Stimulated activated CD4-positive, alpha-beta T cell treated with anti-CD3 and anti-CD28 coated beads, Interleukin-2, amount 100 ng/mL, for 4 hours (primary cell): Measurements from ENCODE around the gene DRD3.

ENCODE experiments used
- DNase-seq: peaks from one replicate; pipeline ENCODE4 v3.0.0-alpha.2; 2020; ENCODE audit warnings: low read depth

Gene DRD3

GRCh38 chr3:114120211-114120610 lies 58.6 kb downstream of the DRD3 start:
- DNase-seq, result no peak

GRCh38 chr3:114119776-114120175 lies 59.1 kb downstream of the DRD3 start:
- DNase-seq, result no peak

GRCh38 chr3:114115143-114115542 lies 63.7 kb downstream of the DRD3 start:
- no peak for DNase-seq

- DNase-seq, result no peak
These were observed 64.1 kb downstream of the DRD3 start for GRCh38 chr3:114114719-114115118.

GRCh38 chr3:114112696-114113095 lies 66.2 kb downstream of the DRD3 start:
- DNase-seq, result no peak

- no peak for DNase-seq
These were observed 67.6 kb downstream of the DRD3 start for GRCh38 chr3:114111060-114111770.

GRCh38 chr3:114110439-114110838 lies 68.4 kb downstream of the DRD3 start:
- DNase-seq, result no peak

- no peak for DNase-seq
These were observed 70.7 kb downstream of the DRD3 start for GRCh38 chr3:114108137-114108536.

GRCh38 chr3:114104414-114104813 lies 74.4 kb downstream of the DRD3 start:
- DNase-seq, result no peak

- DNase-seq, result no peak
These were observed 75.0 kb downstream of the DRD3 start for GRCh38 chr3:114103858-114104257.

- DNase-seq, result no peak
These were observed 75.7 kb downstream of the DRD3 start for GRCh38 chr3:114103181-114103580.

- DNase-seq, result no peak
These were observed 77.8 kb downstream of the DRD3 start for GRCh38 chr3:114101101-114101500.

GRCh38 chr3:114095796-114096195 lies 83.1 kb downstream of the DRD3 start:
- DNase-seq, result no peak

GRCh38 chr3:114093596-114093995 lies 85.3 kb downstream of the DRD3 start:
- DNase-seq, result no peak

- DNase-seq, result no peak
These were observed 85.9 kb downstream of the DRD3 start for GRCh38 chr3:114093016-114093380.

GRCh38 chr3:114092151-114093015 lies 86.5 kb downstream of the DRD3 start:
- DNase-seq, result no peak

GRCh38 chr3:114089675-114090074 lies 89.2 kb downstream of the DRD3 start:
- DNase-seq, result no peak

- no peak for DNase-seq
These were observed 92.5 kb downstream of the DRD3 start for GRCh38 chr3:114086356-114086755.

GRCh38 chr3:114083112-114083511 lies 95.7 kb downstream of the DRD3 start:
- DNase-seq, result no peak

GRCh38 chr3:114081037-114081436 lies 97.8 kb downstream of the DRD3 start:
- DNase-seq, result no peak

GRCh38 chr3:114080201-114080600 lies 98.7 kb downstream of the DRD3 start:
- no peak for DNase-seq

GRCh38 chr3:114079761-114080160 lies 99.1 kb downstream of the DRD3 start:
- no peak for DNase-seq

GRCh38 chr3:114078126-114078525 lies 100.7 kb downstream of the DRD3 start:
- no peak for DNase-seq
